SU-DHL-6 (cell line): ENCODE data around the gene PI4KA.

Source experiments
- H2AFZ ChIP-seq: fragments of 200-600 bp; sonication (generic); 2 replicates; pipeline ENCODE4 v1.6.1; 2014; ENCODE audit warnings: low read depth, mild to moderate bottlenecking, moderate library complexity, mixed read lengths, antibody characterized with exemption, low read length; ENCODE audit not compliant: severe bottlenecking
- H3F3A ChIP-seq: fragments of 200-600 bp; shearing (Covaris generic); 2 replicates; pipeline ENCODE4 v1.6.0; 2016; ENCODE audit warnings: antibody characterized with exemption, mild to moderate bottlenecking; ENCODE audit not compliant: insufficient read depth
- H3K27ac ChIP-seq: fragments of 200-600 bp; sonication (generic); 2 replicates; pipeline ENCODE4 v1.5.1; 2016; ENCODE audit warnings: low read depth, mild to moderate bottlenecking, low read length, moderate library complexity, mixed read lengths
- H3K27me3 ChIP-seq: fragments of 200-600 bp; sonication (generic), shearing (Covaris generic); 2 replicates; pipeline ENCODE4 v1.6.0; 2014; ENCODE audit warnings: mild to moderate bottlenecking, low read length
- H3K36me3 ChIP-seq: fragments of 200-600 bp; sonication (generic); 2 replicates; pipeline ENCODE4 v1.6.1; 2014; ENCODE audit warnings: mild to moderate bottlenecking, low read length, mixed read lengths
- H3K4me2 ChIP-seq: fragments of 300-600, 200-600 bp; shearing (Covaris generic), sonication (generic); 2 replicates; pipeline ENCODE4 v1.6.0; 2014; ENCODE audit warnings: low read length, low read depth, mild to moderate bottlenecking; ENCODE audit not compliant: poor library complexity, severe bottlenecking
- H3K4me3 ChIP-seq: fragments of 200-600 bp; sonication (generic); 2 replicates; pipeline ENCODE4 v1.5.1; 2014; ENCODE audit warnings: antibody characterized with exemption, low read length, mild to moderate bottlenecking, mixed read lengths; ENCODE audit not compliant: insufficient read depth, poor library complexity, severe bottlenecking
- H3K79me2 ChIP-seq: fragments of 200-600 bp; sonication (generic); 2 replicates; pipeline ENCODE4 v1.6.1; 2014; ENCODE audit warnings: mild to moderate bottlenecking, low read length, moderate library complexity; ENCODE audit not compliant: insufficient read depth
- H3K9ac ChIP-seq: fragments of 200-600 bp; sonication (generic); 2 replicates; pipeline ENCODE4 v1.7.0; 2014; ENCODE audit warnings: mild to moderate bottlenecking, low read length
- H3K9me2 ChIP-seq: fragments of 200-600 bp; sonication (generic); replicated peaks from 2 replicates; pipeline ENCODE4 v1.6.1; 2014; ENCODE audit warnings: low read length; ENCODE audit not compliant: insufficient read depth
- H3K9me3 ChIP-seq: fragments of 200-600 bp; sonication (generic); 2 replicates; pipeline ENCODE4 v1.6.1; 2014; ENCODE audit warnings: low read length, mixed read lengths; ENCODE audit not compliant: insufficient read depth
- H4K20me1 ChIP-seq: fragments of 200-600 bp; sonication (generic); 2 replicates; pipeline ENCODE4 v1.6.1; 2014; ENCODE audit warnings: low read depth, mild to moderate bottlenecking, antibody characterized with exemption, low read length, moderate library complexity, mixed read lengths
- CTCF ChIP-seq: fragments of 200-600 bp; sonication (generic); IDR thresholded peaks from one replicate; pipeline ENCODE4 v1.5.1; 2017; ENCODE audit warnings: antibody characterized with exemption, mild to moderate bottlenecking, low read length, moderate library complexity; ENCODE audit not compliant: insufficient read depth, poor library complexity, severe bottlenecking
- EZH2phosphoT487 ChIP-seq: fragments of 200-600 bp; sonication (generic), shearing (Covaris generic); conservative IDR thresholded peaks from 2 replicates; pipeline ENCODE4 v1.6.1; 2018; ENCODE audit warnings: mild to moderate bottlenecking, antibody characterized with exemption, low read length, moderate library complexity, mixed read lengths

Gene PI4KA

GRCh38 chr22:20782596-20783299, 75.9 kb downstream of the PI4KA start:
- H3K9ac ChIP-seq, result no peak overlapping the region
- TF ChIP-seq CTCF (no peak), EZH2phosphoT487 (no peak)
- H3K36me3 ChIP-seq, result no peaks in the 10 kb centered on the region
- H3K4me2 ChIP-seq, result no peak overlapping the region
- H3F3A ChIP-seq, result no peaks in the 10 kb centered on the region; the same call in 1 of the 2 replicates
- H3K27ac ChIP-seq, result no peak overlapping the region
- H3K27me3 ChIP-seq, result no peaks in the 10 kb centered on the region
- H3K79me2 ChIP-seq, result no peaks in the 10 kb centered on the region
- H4K20me1 ChIP-seq, result no peaks in the 10 kb centered on the region
- H3K9me2 ChIP-seq, result no peaks in the 10 kb centered on the region
- no peak overlapping the region for H3K4me3 ChIP-seq
- no peaks in the 10 kb centered on the region for H3K9me3 ChIP-seq
- H2AFZ ChIP-seq, result no peak overlapping the region

- Histone ChIP-seq H3F3A (no peaks in the 10 kb centered on the region; the same call in 1 of the 2 replicates), H3K27me3 (no peaks in the 10 kb centered on the region), H2AFZ (no peak overlapping the region), H3K4me3 (no peak overlapping the region), H3K27ac (no peak overlapping the region), H3K36me3 (no peaks in the 10 kb centered on the region), H3K79me2 (no peaks in the 10 kb centered on the region), H3K9me2 (no peaks in the 10 kb centered on the region), H3K9ac (no peak overlapping the region), H3K9me3 (no peaks in the 10 kb centered on the region), H4K20me1 (no peaks in the 10 kb centered on the region), H3K4me2 (no peak overlapping the region)
- TF ChIP-seq CTCF, result no peak
- no peak for TF ChIP-seq EZH2phosphoT487
These were observed 76.5 kb downstream of the PI4KA start for GRCh38 chr22:20782083-20782482.

GRCh38 chr22:20781272-20781990, 77.2 kb downstream of the PI4KA start:
- TF ChIP-seq EZH2phosphoT487, result no peak
- TF ChIP-seq CTCF, result no peak
- Histone ChIP-seq H3F3A (no peaks in the 10 kb centered on the region; the same call in 1 of the 2 replicates), H3K4me2 (no peak overlapping the region), H2AFZ (no peak overlapping the region), H3K9me3 (no peaks in the 10 kb centered on the region), H4K20me1 (no peaks in the 10 kb centered on the region), H3K9me2 (no peaks in the 10 kb centered on the region), H3K9ac (no peak overlapping the region), H3K4me3 (no peak overlapping the region), H3K27ac (no peak overlapping the region), H3K36me3 (no peaks in the 10 kb centered on the region), H3K27me3 (no peaks in the 10 kb centered on the region), H3K79me2 (no peaks in the 10 kb centered on the region)
